Activated T-cell treated with anti-CD3 and anti-CD28 coated beads for 1 hour (primary cell): ENCODE results near the gene TDRD10.

Experiments
- DNase-seq: peaks from one replicate; pipeline ENCODE4 v3.0.0-alpha.2; 2020; ENCODE audit warnings: low read depth

The TDRD10 gene

GRCh38 chr1:154578058-154578418 lies 76.0 kb downstream of the TDRD10 start:
- no peak for DNase-seq

GRCh38 chr1:154579374-154579773 lies 77.4 kb downstream of the TDRD10 start:
- no peak for DNase-seq

GRCh38 chr1:154581766-154582165 lies 79.7 kb downstream of the TDRD10 start:
- DNase-seq = no peak

GRCh38 chr1:154582885-154583284 lies 80.9 kb downstream of the TDRD10 start:
- DNase-seq = no peak

GRCh38 chr1:154583773-154584172 lies 81.8 kb downstream of the TDRD10 start:
- DNase-seq = no peak

GRCh38 chr1:154584267-154584994 lies 82.4 kb downstream of the TDRD10 start:
- DNase-seq = no peak

GRCh38 chr1:154586231-154586630 lies 84.2 kb downstream of the TDRD10 start:
- no peak for DNase-seq

GRCh38 chr1:154586641-154587040 lies 84.6 kb downstream of the TDRD10 start:
- DNase-seq = no peak

GRCh38 chr1:154589780-154590179 lies 87.8 kb downstream of the TDRD10 start:
- no peak for DNase-seq

GRCh38 chr1:154590756-154591155 lies 88.7 kb downstream of the TDRD10 start:
- no peak for DNase-seq

- DNase-seq = no peak
Measured at GRCh38 chr1:154591206-154591605, 89.2 kb downstream of the TDRD10 start.

GRCh38 chr1:154593390-154593789 lies 91.4 kb downstream of the TDRD10 start:
- no peak for DNase-seq

GRCh38 chr1:154594811-154595210 lies 92.8 kb downstream of the TDRD10 start:
- no peak for DNase-seq

GRCh38 chr1:154595621-154596020 lies 93.6 kb downstream of the TDRD10 start:
- DNase-seq = no peak
